Cardiac fibroblast (primary cell): ENCODE results near the gene PCDHGA7.
"Not testable (repeated sequence)": the region's sequence is repeated elsewhere in the genome, so short reads cannot be mapped to it uniquely, and the experiment has no call there.

Experiments
- DNase-seq, 2 donors: peaks; one replicate each; pipeline versions ENCODE4 v3.0.0 to v3.0.0-alpha.2; 2010; ENCODE audit warnings: low read depth in 2 of 2
- H3K4me3 ChIP-seq, 2 donors: replicated peaks in 1 of 2; 1 replicate in 1 of 2; 2 replicates in 1 of 2; pipeline ENCODE4 v1.5.1; 2011; ENCODE audit warnings: low read depth in 2 of 2, low read length in 2 of 2, mild to moderate bottlenecking in 2 of 2, moderate library complexity in 1 of 2
- TF ChIP-seq, protein P1 (sequence below): IDR thresholded peaks from one replicate; pipeline ENCODE4 v1.5.1; 2011; ENCODE audit warnings: low read depth, mild to moderate bottlenecking, low read length, inconsistent platforms

Gene PCDHGA7

GRCh38 chr5:141403387-141403786 is 20.8 kb downstream of the PCDHGA7 start:
- no peak for DNase-seq
- H3K4me3 ChIP-seq: no peak overlapping the region
- TF ChIP-seq, protein P1, sequence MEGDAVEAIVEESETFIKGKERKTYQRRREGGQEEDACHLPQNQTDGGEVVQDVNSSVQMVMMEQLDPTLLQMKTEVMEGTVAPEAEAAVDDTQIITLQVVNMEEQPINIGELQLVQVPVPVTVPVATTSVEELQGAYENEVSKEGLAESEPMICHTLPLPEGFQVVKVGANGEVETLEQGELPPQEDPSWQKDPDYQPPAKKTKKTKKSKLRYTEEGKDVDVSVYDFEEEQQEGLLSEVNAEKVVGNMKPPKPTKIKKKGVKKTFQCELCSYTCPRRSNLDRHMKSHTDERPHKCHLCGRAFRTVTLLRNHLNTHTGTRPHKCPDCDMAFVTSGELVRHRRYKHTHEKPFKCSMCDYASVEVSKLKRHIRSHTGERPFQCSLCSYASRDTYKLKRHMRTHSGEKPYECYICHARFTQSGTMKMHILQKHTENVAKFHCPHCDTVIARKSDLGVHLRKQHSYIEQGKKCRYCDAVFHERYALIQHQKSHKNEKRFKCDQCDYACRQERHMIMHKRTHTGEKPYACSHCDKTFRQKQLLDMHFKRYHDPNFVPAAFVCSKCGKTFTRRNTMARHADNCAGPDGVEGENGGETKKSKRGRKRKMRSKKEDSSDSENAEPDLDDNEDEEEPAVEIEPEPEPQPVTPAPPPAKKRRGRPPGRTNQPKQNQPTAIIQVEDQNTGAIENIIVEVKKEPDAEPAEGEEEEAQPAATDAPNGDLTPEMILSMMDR: no peak

GRCh38 chr5:141407790-141408505 is 25.4 kb downstream of the PCDHGA7 start, which contains the start of gene PCDHGB6:
Gene PCDHGB6 (plus strand): TSS chr5:141408021. CDS start chr5:141408203, 182 bp downstream.
- TF ChIP-seq, protein P1: peak; percentile 65
- DNase-seq: peak; percentile 56 to 65
- peak within 1 kb of the TSS; percentile 8 to 44 for H3K4me3 ChIP-seq

DNA sequence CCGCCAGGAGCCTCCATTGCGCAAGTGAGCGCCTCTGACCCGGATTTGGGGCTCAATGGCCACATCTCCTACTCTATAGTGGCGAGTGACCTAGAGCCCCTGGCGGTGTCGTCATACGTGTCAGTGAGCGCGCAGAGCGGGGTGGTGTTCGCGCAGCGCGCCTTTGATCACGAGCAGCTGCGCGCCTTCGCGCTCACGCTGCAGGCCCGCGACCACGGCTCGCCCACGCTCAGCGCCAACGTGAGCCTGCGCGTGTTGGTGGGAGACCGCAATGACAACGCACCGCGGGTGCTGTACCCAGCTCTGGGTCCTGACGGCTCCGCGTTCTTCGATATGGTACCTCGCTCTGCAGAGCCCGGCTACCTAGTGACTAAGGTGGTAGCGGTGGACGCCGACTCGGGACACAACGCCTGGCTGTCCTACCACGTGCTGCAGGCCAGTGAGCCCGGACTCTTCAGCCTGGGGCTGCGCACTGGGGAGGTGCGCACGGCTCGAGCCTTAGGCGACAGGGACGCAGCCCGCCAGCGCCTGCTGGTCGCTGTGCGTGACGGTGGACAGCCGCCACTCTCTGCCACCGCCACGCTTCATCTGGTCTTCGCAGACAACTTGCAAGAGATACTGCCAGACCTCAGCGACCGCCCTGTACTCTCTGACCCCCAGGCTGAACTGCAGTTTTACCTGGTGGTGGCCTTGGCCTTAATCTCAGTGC is 27.2 kb downstream of the PCDHGA7 start:
- H3K4me3 ChIP-seq: no peak overlapping the region
- DNase-seq: no peak
- TF ChIP-seq, protein P1: no peak

- H3K4me3 ChIP-seq: no peak overlapping the region
- DNase-seq: no peak
- TF ChIP-seq, protein P1: no peak
These were observed 29.0 kb downstream of the PCDHGA7 start for GRCh38 chr5:141411575-141411974.

DNA sequence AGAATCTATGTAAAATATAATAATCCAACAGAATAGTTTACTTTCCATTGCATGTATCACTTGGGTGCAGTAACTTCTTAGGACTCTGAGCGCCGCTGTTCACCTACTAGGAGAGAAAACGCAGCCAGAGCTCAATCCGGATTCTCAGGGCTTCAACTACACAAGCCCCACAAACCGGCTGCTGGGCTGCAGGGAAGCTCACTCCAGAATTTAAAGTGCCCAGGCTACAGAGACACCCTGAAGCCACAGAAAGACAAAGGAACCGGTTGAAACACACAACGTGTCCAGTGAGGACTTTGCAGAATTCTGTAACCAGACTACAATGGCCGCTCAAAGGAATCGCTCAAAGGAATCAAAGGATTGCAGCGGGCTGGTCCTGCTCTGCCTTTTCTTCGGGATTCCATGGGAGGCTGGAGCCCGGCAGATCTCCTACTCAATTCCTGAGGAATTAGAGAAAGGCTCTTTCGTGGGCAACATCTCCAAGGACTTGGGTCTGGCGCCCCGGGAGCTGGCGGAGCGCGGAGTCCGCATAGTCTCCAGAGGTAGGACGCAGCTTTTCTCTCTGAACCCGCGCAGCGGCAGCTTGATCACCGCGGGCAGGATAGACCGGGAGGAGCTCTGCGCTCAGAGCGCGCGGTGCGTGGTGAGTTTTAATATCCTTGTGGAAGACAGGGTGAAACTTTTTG is 30.5 kb downstream of the PCDHGA7 start, which contains the start of gene PCDHGA10:
Gene PCDHGA10, plus strand, starts transcription at position 134 of the 686 bp plus-strand sequence. Its CDS starts 189 bp downstream, at position 323.
- TF ChIP-seq, protein P1: peak; percentile 68
- DNase-seq: peak; percentile 73 to 81
- H3K4me3 ChIP-seq: peak within 1 kb of the TSS; percentile 11 to 44

DNA sequence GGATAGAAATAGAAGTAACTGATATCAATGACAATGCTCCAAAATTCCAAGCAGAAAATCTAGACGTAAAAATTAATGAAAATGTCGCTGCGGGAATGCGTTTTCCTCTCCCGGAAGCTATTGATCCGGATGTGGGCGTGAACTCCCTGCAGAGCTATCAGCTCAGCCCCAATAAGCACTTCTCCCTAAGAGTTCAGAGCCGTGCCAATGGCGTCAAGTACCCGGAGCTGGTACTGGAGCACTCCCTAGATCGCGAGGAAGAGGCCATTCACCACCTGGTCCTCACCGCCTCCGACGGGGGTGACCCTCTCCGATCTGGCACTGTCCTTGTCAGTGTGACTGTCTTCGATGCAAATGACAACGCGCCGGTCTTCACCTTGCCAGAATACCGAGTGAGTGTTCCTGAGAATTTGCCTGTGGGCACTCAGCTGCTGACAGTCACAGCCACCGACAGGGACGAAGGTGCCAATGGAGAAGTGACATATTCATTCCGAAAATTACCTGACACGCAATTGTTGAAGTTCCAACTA is 31.1 kb downstream of the PCDHGA7 start:
- H3K4me3 ChIP-seq: peak overlapping the region in 1 of 2 donors; percentile 44
- DNase-seq: no peak
- TF ChIP-seq, protein P1: no peak

DNA sequence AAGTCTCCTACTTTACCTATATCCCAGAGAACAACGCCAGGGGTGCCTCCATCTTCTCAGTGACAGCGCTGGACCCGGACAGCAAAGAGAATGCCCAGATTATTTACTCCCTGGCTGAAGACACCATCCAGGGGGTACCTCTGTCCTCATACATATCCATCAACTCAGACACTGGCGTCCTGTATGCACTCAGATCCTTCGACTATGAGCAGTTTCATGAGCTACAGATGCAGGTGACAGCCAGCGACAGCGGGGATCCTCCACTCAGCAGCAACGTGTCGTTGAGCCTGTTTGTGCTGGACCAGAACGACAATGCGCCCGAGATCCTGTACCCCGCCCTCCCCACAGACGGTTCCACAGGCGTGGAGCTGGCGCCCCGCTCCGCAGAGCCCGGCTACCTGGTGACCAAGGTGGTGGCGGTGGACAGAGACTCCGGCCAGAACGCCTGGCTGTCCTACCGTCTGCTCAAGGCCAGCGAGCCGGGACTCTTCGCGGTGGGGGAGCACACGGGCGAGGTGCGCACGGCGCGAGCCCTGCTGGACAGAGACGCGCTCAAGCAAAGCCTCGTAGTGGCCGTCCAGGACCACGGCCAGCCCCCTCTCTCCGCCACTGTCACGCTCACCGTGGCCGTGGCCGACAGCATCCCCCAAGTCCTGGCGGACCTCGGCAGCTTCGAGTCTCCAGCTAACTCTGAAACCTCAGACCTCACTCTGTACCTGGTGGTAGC is 32.2 kb downstream of the PCDHGA7 start:
- H3K4me3 ChIP-seq, DNase-seq: not testable (repeated sequence)

GRCh38 chr5:141415275-141415618 is 32.7 kb downstream of the PCDHGA7 start:
- not testable (repeated sequence) for DNase-seq, H3K4me3 ChIP-seq
